WTC11 (cell line): ENCODE results near the gene GNAI3. TPM values are rescaled to one million over a fixed set of nuclear protein-coding genes. Genes with fewer than 3 reads are reported as not detected.

Experiments used
- ATAC-seq: fragments of 200-7000 bp; cut with Tn5 transposase; 2 replicates; pipeline ENCODE4 v1.10.0; 2021; ENCODE audit warnings: mild to moderate bottlenecking, moderate library complexity
- CTCF ChIA-PET: fragments of 300-600 bp; sonication (Branson Sonifier 250); formaldehyde crosslinking; loops from one replicate; lab custom pipeline; 2021; ENCODE audit warnings: antibody characterized with exemption; lab: Charles Lee
- POLR2A ChIA-PET: fragments of 350-600 bp; sonication (Branson Sonifier 250); formaldehyde crosslinking; loops from one replicate; lab custom pipeline; 2021; ENCODE audit warnings: antibody characterized with exemption; lab: Charles Lee
- DNase-seq: peaks from one replicate; pipeline ENCODE4 v3.0.0; 2021; ENCODE audit warnings: low spot score
- H3K27ac Mint-ChIP-seq: 2 replicates; pipeline ENCODE4 v1.8.0; 2021; ENCODE audit warnings: mixed read lengths
- H3K27me3 Mint-ChIP-seq: 2 replicates; pipeline ENCODE4 v1.8.0; 2021; ENCODE audit warnings: low read depth, mild to moderate bottlenecking, moderate library complexity, mixed read lengths
- H3K36me3 Mint-ChIP-seq: 2 replicates; pipeline ENCODE4 v1.8.0; 2021; ENCODE audit warnings: mixed read lengths
- H3K4me1 Mint-ChIP-seq: 2 replicates; pipeline ENCODE4 v1.8.0; 2022; ENCODE audit warnings: mixed read lengths
- H3K4me3 Mint-ChIP-seq: 2 replicates; pipeline ENCODE4 v1.8.0; 2021; ENCODE audit warnings: mild to moderate bottlenecking, moderate library complexity, mixed read lengths
- H3K9me3 Mint-ChIP-seq: 2 replicates; pipeline ENCODE4 v1.8.0; 2021; ENCODE audit warnings: mixed read lengths
- ATF1 ChIP-seq: sonication (generic); formaldehyde crosslinking; IDR thresholded peaks from 2 replicates; pipeline ENCODE4 v1.8.1; 2023; ENCODE audit warnings: mild to moderate bottlenecking, moderate library complexity, missing genetic modification reagents
- CREM ChIP-seq: sonication (generic); formaldehyde crosslinking; IDR thresholded peaks from 2 replicates; pipeline ENCODE4 v1.8.1; 2022; ENCODE audit warnings: mild to moderate bottlenecking, missing genetic modification reagents, moderate library complexity
- EMX1 ChIP-seq: fragments of 250-450 bp; sonication (Bioruptor Pico); IDR thresholded peaks from 2 replicates; pipeline ENCODE4 v1.8.0; 2021; ENCODE audit warnings: mild to moderate bottlenecking
- ERG ChIP-seq: fragments of 250-450 bp; sonication (Bioruptor Pico); IDR thresholded peaks from 2 replicates; pipeline ENCODE4 v1.8.0; 2021; ENCODE audit warnings: mild to moderate bottlenecking
- MLX ChIP-seq: sonication (generic); formaldehyde crosslinking; IDR thresholded peaks from 2 replicates; pipeline ENCODE4 v1.8.1; 2023; ENCODE audit warnings: mild to moderate bottlenecking, missing genetic modification reagents, moderate library complexity
- MXD4 ChIP-seq: fragments of 250-450 bp; sonication (Bioruptor Pico); IDR thresholded peaks from 2 replicates; pipeline ENCODE4 v1.8.0; 2021; ENCODE audit warnings: mild to moderate bottlenecking, moderate library complexity, borderline replicate concordance
- MYBL2 ChIP-seq: sonication (generic); formaldehyde crosslinking; IDR thresholded peaks from 2 replicates; pipeline ENCODE4 v1.8.1; 2023; ENCODE audit warnings: mild to moderate bottlenecking, moderate library complexity, missing genetic modification reagents
- OVOL2 ChIP-seq: fragments of 250-450 bp; sonication (Bioruptor Pico); IDR thresholded peaks from 2 replicates; pipeline ENCODE4 v1.9.0; 2021; ENCODE audit warnings: mild to moderate bottlenecking, borderline replicate concordance
- RORB ChIP-seq: fragments of 250-450 bp; sonication (Bioruptor Pico); IDR thresholded peaks from 2 replicates; pipeline ENCODE4 v1.9.0; 2021; ENCODE audit warnings: mild to moderate bottlenecking
- SOX15 ChIP-seq: fragments of 250-450 bp; sonication (Bioruptor Pico); IDR thresholded peaks from 2 replicates; pipeline ENCODE4 v1.9.0; 2021; ENCODE audit warnings: mild to moderate bottlenecking
- STAT6 ChIP-seq: sonication (generic); formaldehyde crosslinking; conservative IDR thresholded peaks from 2 replicates; pipeline ENCODE4 v1.8.1; 2023; ENCODE audit warnings: mild to moderate bottlenecking, low read depth, missing genetic modification reagents, moderate library complexity
- TEAD1 ChIP-seq: sonication (generic); formaldehyde crosslinking; IDR thresholded peaks from 2 replicates; pipeline ENCODE4 v1.8.0; 2022; ENCODE audit warnings: mild to moderate bottlenecking, missing genetic modification reagents
- ZMAT4 ChIP-seq: fragments of 250-450 bp; sonication (Bioruptor Pico); IDR thresholded peaks from 2 replicates; pipeline ENCODE4 v1.9.0; 2021; ENCODE audit warnings: mild to moderate bottlenecking
- ZNF121 ChIP-seq: sonication (generic); formaldehyde crosslinking; IDR thresholded peaks from 2 replicates; pipeline ENCODE4 v1.8.0; 2023; ENCODE audit warnings: missing genetic modification reagents
- ZNF671 ChIP-seq: fragments of 250-450 bp; sonication (Bioruptor Pico); IDR thresholded peaks from 2 replicates; pipeline ENCODE4 v1.8.0; 2021; ENCODE audit warnings: mild to moderate bottlenecking
- total RNA-seq: library from RNA; stranded (reverse); gene quantifications from 3 replicates; pipeline ENCODE4 v1.2.3, GENCODE V29; 2021
- TF ChIP-seq, protein P1 (sequence below): sonication (generic); formaldehyde crosslinking; IDR thresholded peaks from 2 replicates; pipeline ENCODE4 v1.8.0; 2022; ENCODE audit warnings: mild to moderate bottlenecking, missing genetic modification reagents

The GNAI3 gene
- total RNA-seq, 1 experiment from 2014 or later, result 7.2 TPM

DNA sequence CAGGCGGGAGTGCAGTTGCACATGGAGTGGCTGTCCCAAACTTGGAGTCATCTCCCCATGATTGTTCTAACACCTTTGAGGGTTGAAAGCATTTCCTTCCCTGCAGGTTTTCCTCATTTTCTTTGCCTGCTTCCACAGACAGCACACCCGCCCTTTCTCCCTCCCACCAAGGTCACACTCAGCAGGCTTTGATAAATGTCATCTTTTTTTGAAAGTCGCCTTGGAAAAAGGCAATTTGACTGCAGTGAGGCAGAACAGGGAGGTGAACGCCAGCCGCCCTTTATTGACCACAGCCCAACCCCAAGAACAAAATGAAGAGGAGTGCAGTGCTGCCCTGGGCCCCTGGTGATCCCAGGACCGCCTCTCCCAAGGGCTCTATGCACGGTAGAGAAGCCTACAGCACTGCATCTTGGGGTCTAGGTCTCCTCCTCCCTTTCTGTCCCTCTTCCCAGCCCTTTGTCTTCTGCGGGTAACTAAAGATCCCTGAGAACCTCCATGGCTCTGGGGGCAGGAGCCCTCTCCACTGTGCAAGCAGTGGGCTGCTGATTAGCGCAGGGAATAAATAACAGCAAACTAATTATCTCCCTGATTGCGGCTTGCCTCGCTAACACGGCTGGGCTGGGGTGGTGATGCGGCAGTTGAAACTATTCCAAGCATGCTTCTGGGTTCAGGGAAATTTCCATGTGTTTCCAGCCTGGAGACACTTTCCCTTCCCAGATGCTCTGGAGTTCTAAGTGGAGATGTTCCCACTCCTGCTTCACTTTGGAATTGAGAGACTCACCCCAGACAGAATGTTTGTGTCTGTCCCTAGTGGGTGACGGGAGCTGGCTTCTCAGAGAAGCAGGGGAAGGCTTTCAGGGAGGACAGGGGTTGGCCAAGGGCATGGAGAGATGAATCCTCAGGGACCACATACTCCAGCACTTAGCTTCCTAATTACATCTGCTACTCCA, 27.1 kb upstream of the GNAI3 start:
- CTCF ChIA-PET, result interaction anchor here (0.6 to 3.7 kb wide), 7 partner anchors 11 to 49 kb away, joined by 3 to 15 read pairs (median 5); no protein-coding TSS in a partner anchor
- TF ChIP-seq MXD4 (CRISPR knock-in tag), result no peak
- TF ChIP-seq, all 79 proteins: peak for 0
- H3K4me1 Mint-ChIP-seq, result no peaks in the 10 kb centered on the region
- DNase-seq (no peak), ATAC-seq (no peak)
- no peak overlapping the region for H3K27ac Mint-ChIP-seq
- peaks cover 7% of the 10 kb centered on the region for H3K9me3 Mint-ChIP-seq
- H3K36me3 Mint-ChIP-seq, result no peaks in the 10 kb centered on the region
- H3K27me3 Mint-ChIP-seq, result peaks cover 6% of the 10 kb centered on the region
- no peak overlapping the region for H3K4me3 Mint-ChIP-seq
- POLR2A ChIA-PET, result no interaction called here

DNA sequence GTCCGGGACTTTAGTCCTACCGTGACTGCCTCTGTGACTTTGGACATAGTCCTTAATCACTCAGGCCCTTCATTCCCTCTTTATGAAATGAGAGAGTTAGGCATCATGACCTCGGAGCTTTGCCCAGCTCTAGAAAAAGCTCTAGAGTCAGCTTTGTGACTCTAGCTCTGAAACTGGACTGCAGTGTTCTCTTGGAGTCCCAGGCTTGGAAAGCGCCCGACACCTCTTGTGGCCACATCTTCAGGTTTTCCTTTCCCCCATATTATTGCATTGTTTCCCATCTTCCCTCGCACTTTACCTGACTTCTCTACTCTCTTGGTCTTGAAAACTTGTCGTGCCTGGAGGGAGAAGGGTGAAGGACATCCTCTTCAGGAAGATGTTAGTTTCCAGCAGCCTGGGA, 26.4 kb upstream of the GNAI3 start:
- Mint-ChIP-seq H3K36me3 (no peaks in the 10 kb centered on the region), H3K27me3 (peaks cover 6% of the 10 kb centered on the region), H3K27ac (no peak overlapping the region), H3K4me3 (no peak overlapping the region), H3K9me3 (peaks cover 7% of the 10 kb centered on the region), H3K4me1 (no peaks in the 10 kb centered on the region)
- TF ChIP-seq ZNF671 (CRISPR knock-in tag) (no peak), TEAD1 (CRISPR knock-in tag) (no peak), ZNF121 (CRISPR knock-in tag) (no peak), MLX (CRISPR knock-in tag) (no peak), CREM (no peak), STAT6 (CRISPR knock-in tag) (no peak), ZMAT4 (CRISPR knock-in tag) (no peak), RORB (CRISPR knock-in tag) (no peak)
- ATAC-seq, result no peak
- CTCF ChIA-PET, result interaction anchor here (1.1 to 3.7 kb wide), 2 partner anchors 11 to 32 kb away, joined by 5 to 14 read pairs; no protein-coding TSS in a partner anchor
- DNase-seq, result no peak
- POLR2A ChIA-PET, result interaction anchor here (0.5 kb wide), 1 partner anchor 208 kb away, joined by 3 read pairs; no protein-coding TSS in a partner anchor

- TF ChIP-seq SOX15 (CRISPR knock-in tag) (no peak), ZNF671 (CRISPR knock-in tag) (no peak), MYBL2 (CRISPR knock-in tag) (no peak)
- TF ChIP-seq, all 79 proteins: peak for 0
- Mint-ChIP-seq H3K36me3 (no peaks in the 10 kb centered on the region), H3K9me3 (peaks cover 7% of the 10 kb centered on the region), H3K4me3 (no peak overlapping the region), H3K27me3 (peaks cover 6% of the 10 kb centered on the region), H3K27ac (no peak overlapping the region), H3K4me1 (no peaks in the 10 kb centered on the region)
- CTCF ChIA-PET, result interaction anchor here (0.5 to 3.7 kb wide), 2 partner anchors 9 to 10 kb away, joined by 4 to 14 read pairs; no protein-coding TSS in a partner anchor
- POLR2A ChIA-PET, result no interaction called here
- DNase-seq (no peak), ATAC-seq (no peak)
Observed at GRCh38 chr1:109523706-109524105, 24.7 kb upstream of the GNAI3 start.

DNA sequence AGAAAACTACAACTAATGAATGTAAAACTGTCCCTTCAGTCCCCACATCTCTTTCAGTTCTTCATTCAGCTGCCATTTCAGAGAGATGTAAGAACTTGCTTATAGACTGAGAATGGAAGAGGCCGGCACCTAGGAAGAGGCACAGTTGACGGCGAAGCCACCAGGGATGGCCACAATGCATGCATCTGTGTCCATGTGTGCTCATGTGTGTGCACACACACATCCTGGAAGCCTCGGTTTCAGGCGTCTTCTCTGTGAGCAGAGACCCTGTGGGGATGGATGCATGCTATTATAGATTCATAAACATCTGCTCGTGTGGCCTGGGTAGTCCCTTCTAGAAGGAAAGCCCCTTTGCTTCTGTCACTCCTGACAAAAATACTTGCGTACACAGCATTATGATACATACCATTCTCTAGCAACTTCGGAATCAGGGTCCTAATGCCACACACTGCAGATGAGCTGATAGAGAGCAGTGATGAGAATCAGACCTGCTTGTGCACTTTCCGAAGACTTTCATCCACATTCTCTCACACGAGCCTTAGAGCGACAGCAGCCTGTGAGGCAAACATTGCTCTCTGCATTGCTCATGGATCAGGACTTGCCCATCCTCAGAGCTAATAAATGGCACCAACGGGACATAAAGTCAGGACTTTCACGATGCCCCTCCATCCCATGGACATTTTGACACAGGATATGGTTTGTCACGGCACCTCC, 21.2 kb upstream of the GNAI3 start:
- TF ChIP-seq OVOL2 (CRISPR knock-in tag) (no peak), ATF1 (CRISPR knock-in tag) (no peak), ERG (no peak), EMX1 (CRISPR knock-in tag) (no peak)
- TF ChIP-seq, protein P1, sequence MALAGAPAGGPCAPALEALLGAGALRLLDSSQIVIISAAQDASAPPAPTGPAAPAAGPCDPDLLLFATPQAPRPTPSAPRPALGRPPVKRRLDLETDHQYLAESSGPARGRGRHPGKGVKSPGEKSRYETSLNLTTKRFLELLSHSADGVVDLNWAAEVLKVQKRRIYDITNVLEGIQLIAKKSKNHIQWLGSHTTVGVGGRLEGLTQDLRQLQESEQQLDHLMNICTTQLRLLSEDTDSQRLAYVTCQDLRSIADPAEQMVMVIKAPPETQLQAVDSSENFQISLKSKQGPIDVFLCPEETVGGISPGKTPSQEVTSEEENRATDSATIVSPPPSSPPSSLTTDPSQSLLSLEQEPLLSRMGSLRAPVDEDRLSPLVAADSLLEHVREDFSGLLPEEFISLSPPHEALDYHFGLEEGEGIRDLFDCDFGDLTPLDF (CRISPR knock-in tag), result no peak
- POLR2A ChIA-PET, result no interaction called here
- peaks cover 13% of the 10 kb centered on the region for H3K27me3 Mint-ChIP-seq
- peaks cover 6% of the 10 kb centered on the region for H3K4me1 Mint-ChIP-seq
- DNase-seq (no peak), ATAC-seq (no peak)
- H3K4me3 Mint-ChIP-seq, result no peak overlapping the region
- peaks cover 7% of the 10 kb centered on the region for H3K9me3 Mint-ChIP-seq
- CTCF ChIA-PET, result interaction anchor here (1.4 to 16.4 kb wide), 2 partner anchors 33 to 103 kb away, joined by 3 to 740 read pairs; partner anchors contain the start of gene CYB561D1
- no peak overlapping the region for H3K27ac Mint-ChIP-seq
- no peaks in the 10 kb centered on the region for H3K36me3 Mint-ChIP-seq
